WI38 (cell line): ENCODE results near the gene ZNF248.

Experiments
- H3K4me3 ChIP-seq: 2 replicates; pipeline ENCODE4 v1.5.1; 2011; ENCODE audit warnings: low read depth, mild to moderate bottlenecking, control low read depth, low read length
- CTCF ChIP-seq: IDR thresholded peaks from 2 replicates; pipeline ENCODE4 v1.5.1; 2012; ENCODE audit warnings: low read depth, mild to moderate bottlenecking, control low read depth, low read length

The ZNF248 gene

GRCh38 chr10:37857287-37858211, at the start of gene ZNF248:
ZNF248 (minus strand) TSS chr10:37857610; CDS start chr10:37856310, 1,300 bp downstream.
- peak within 1 kb of the TSS; percentile 77 for H3K4me3 ChIP-seq
- no peak for TF ChIP-seq CTCF

- H3K4me3 ChIP-seq = no peak overlapping the region
- no peak for TF ChIP-seq CTCF
These were observed 49.0 kb upstream of the ZNF248 start for GRCh38 chr10:37906382-37906781.

- no peak overlapping the region for H3K4me3 ChIP-seq
- no peak for TF ChIP-seq CTCF
These were observed 39.0 kb upstream of the ZNF248 start for GRCh38 chr10:37896436-37896835.

- TF ChIP-seq CTCF = no peak
- H3K4me3 ChIP-seq = no peak overlapping the region
These were observed 38.3 kb upstream of the ZNF248 start for GRCh38 chr10:37895674-37896073.

- TF ChIP-seq CTCF = no peak
- H3K4me3 ChIP-seq = no peak overlapping the region
These were observed 28.4 kb upstream of the ZNF248 start for GRCh38 chr10:37885850-37886249.

GRCh38 chr10:37872955-37873354, 15.5 kb upstream of the ZNF248 start:
- TF ChIP-seq CTCF = no peak
- no peak overlapping the region for H3K4me3 ChIP-seq

- TF ChIP-seq CTCF = no peak
- H3K4me3 ChIP-seq = no peak overlapping the region
These were observed 14.9 kb upstream of the ZNF248 start for GRCh38 chr10:37872283-37872682.
